Neural crest cell (in vitro differentiated cells): ENCODE results near the gene TUBGCP3. TPM values are rescaled to one million over a fixed set of nuclear protein-coding genes. Genes with fewer than 3 reads are reported as not detected.

Experiments used
- DNase-seq: peaks from one replicate; pipeline ENCODE4 v3.0.0; 2021; ENCODE audit warnings: low read depth, mixed read lengths, low spot score
- H3K27ac Mint-ChIP-seq: one replicate; pipeline ENCODE4 v1.8.0; 2021; ENCODE audit warnings: mild to moderate bottlenecking, mixed read lengths; ENCODE audit not compliant: unreplicated experiment
- H3K27me3 Mint-ChIP-seq: 2 replicates; pipeline ENCODE4 v1.8.0; 2021; ENCODE audit warnings: low read depth, mild to moderate bottlenecking, mixed read lengths
- H3K36me3 Mint-ChIP-seq: 2 replicates; pipeline ENCODE4 v1.8.0; 2021; ENCODE audit warnings: low read depth, mild to moderate bottlenecking, mixed read lengths
- H3K4me1 Mint-ChIP-seq: 2 replicates; pipeline ENCODE4 v1.8.0; 2021; ENCODE audit warnings: mixed read lengths
- H3K4me3 Mint-ChIP-seq: one replicate; pipeline ENCODE4 v1.8.0; 2021; ENCODE audit warnings: mild to moderate bottlenecking, mixed read lengths
- H3K9me3 Mint-ChIP-seq: 2 replicates; pipeline ENCODE4 v1.8.0; 2021; ENCODE audit warnings: mixed read lengths
- total RNA-seq: library from RNA; stranded (reverse); gene quantifications from 2 replicates; pipeline ENCODE4 v1.2.1, GENCODE V29; 2021
- TF ChIP-seq, protein P1 (sequence below): fragments of 200-600 bp; sonication (generic); conservative IDR thresholded peaks from 2 replicates; pipeline ENCODE4 v1.5.0; 2021; ENCODE audit warnings: antibody characterized with exemption, mild to moderate bottlenecking

TUBGCP3 gene
- total RNA-seq, 1 donor from 2014 or later = 43.9 TPM

DNA sequence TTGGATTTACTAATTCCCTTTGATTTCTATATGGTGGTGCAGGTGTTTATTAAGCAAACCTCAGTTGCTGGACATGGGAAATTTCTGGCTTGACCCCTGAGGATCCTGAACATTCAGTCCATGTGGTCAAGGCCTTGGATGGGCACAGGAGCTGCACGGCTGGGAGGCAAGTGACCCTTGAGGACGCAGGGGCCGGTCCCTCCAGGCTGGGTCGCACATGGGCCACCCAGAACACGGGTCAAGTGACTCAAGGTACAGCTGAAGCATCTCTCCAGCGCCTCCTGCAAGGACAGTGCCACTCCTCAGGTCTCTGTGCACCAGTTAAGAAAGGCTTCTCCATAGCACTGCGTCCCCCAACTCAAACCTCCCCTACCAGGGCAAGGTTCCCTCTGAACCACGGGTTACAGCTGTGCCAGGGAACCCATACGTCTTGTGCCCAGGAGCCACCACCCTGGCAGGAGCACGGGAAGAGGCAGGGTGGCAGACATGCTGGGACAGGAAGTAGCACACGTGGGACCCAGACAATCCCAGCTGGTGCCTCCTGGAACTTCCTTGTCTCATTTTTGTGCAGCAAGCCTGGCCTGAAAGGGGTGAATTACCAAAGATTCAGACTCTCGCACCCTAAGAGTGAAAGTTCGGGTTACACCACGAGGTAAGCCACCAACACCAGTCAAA lies 118.7 kb downstream of the TUBGCP3 start:
- no peak for DNase-seq
- peaks cover 10% of the 10 kb centered on the region for H3K36me3 Mint-ChIP-seq

GRCh38 chr13:112468069-112468468 lies 119.9 kb downstream of the TUBGCP3 start:
- TF ChIP-seq, protein P1, sequence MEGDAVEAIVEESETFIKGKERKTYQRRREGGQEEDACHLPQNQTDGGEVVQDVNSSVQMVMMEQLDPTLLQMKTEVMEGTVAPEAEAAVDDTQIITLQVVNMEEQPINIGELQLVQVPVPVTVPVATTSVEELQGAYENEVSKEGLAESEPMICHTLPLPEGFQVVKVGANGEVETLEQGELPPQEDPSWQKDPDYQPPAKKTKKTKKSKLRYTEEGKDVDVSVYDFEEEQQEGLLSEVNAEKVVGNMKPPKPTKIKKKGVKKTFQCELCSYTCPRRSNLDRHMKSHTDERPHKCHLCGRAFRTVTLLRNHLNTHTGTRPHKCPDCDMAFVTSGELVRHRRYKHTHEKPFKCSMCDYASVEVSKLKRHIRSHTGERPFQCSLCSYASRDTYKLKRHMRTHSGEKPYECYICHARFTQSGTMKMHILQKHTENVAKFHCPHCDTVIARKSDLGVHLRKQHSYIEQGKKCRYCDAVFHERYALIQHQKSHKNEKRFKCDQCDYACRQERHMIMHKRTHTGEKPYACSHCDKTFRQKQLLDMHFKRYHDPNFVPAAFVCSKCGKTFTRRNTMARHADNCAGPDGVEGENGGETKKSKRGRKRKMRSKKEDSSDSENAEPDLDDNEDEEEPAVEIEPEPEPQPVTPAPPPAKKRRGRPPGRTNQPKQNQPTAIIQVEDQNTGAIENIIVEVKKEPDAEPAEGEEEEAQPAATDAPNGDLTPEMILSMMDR = no peak
- H3K4me1 Mint-ChIP-seq = no peaks in the 10 kb centered on the region
- H3K27ac Mint-ChIP-seq = no peak overlapping the region
- H3K36me3 Mint-ChIP-seq = peaks cover 10% of the 10 kb centered on the region
- no peak for DNase-seq
- no peak overlapping the region for H3K4me3 Mint-ChIP-seq
- no peaks in the 10 kb centered on the region for H3K9me3 Mint-ChIP-seq
- no peaks in the 10 kb centered on the region for H3K27me3 Mint-ChIP-seq

More for the DNA sequence above, 118.7 kb downstream of the TUBGCP3 start:
- no peak overlapping the region for H3K27ac Mint-ChIP-seq
- no peaks in the 10 kb centered on the region for H3K9me3 Mint-ChIP-seq
- TF ChIP-seq, protein P1 = no peak
- H3K27me3 Mint-ChIP-seq = no peaks in the 10 kb centered on the region
- no peak overlapping the region for H3K4me3 Mint-ChIP-seq
- H3K4me1 Mint-ChIP-seq = no peaks in the 10 kb centered on the region

DNA sequence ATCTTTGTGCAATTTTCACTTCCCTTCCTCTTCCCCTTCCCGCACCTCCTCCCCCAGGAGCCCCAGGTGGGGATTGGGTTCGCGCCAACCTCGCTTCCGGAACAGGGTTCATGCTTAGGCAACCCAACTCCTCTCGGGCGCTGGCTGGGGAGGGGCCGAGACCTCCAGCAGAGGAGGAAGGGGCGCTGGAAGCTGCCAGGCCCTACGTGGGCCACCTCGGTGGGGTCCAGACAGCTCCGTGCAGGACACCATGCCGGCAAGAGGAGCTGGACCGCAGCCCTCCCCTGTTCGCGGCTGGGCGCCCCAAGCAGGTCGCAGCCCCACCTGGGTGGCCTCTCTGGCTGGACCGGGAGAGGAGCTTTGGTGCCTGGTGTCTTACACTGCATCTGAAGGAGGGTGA lies 120.7 kb downstream of the TUBGCP3 start:
- H3K4me3 Mint-ChIP-seq = no peak overlapping the region
- no peaks in the 10 kb centered on the region for H3K4me1 Mint-ChIP-seq
- H3K27me3 Mint-ChIP-seq = no peaks in the 10 kb centered on the region
- H3K36me3 Mint-ChIP-seq = peaks cover 7% of the 10 kb centered on the region
- H3K9me3 Mint-ChIP-seq = peaks cover 5% of the 10 kb centered on the region
- no peak for DNase-seq
- H3K27ac Mint-ChIP-seq = no peak overlapping the region
- TF ChIP-seq, protein P1 = no peak

- Mint-ChIP-seq H3K9me3 (peaks cover 6% of the 10 kb centered on the region), H3K27me3 (no peaks in the 10 kb centered on the region), H3K36me3 (peaks cover 11% of the 10 kb centered on the region), H3K27ac (no peak overlapping the region), H3K4me3 (no peak overlapping the region), H3K4me1 (no peaks in the 10 kb centered on the region)
- no peak for DNase-seq
- TF ChIP-seq, protein P1 = no peak
Measured at GRCh38 chr13:112466132-112467058, 121.6 kb downstream of the TUBGCP3 start.

DNA sequence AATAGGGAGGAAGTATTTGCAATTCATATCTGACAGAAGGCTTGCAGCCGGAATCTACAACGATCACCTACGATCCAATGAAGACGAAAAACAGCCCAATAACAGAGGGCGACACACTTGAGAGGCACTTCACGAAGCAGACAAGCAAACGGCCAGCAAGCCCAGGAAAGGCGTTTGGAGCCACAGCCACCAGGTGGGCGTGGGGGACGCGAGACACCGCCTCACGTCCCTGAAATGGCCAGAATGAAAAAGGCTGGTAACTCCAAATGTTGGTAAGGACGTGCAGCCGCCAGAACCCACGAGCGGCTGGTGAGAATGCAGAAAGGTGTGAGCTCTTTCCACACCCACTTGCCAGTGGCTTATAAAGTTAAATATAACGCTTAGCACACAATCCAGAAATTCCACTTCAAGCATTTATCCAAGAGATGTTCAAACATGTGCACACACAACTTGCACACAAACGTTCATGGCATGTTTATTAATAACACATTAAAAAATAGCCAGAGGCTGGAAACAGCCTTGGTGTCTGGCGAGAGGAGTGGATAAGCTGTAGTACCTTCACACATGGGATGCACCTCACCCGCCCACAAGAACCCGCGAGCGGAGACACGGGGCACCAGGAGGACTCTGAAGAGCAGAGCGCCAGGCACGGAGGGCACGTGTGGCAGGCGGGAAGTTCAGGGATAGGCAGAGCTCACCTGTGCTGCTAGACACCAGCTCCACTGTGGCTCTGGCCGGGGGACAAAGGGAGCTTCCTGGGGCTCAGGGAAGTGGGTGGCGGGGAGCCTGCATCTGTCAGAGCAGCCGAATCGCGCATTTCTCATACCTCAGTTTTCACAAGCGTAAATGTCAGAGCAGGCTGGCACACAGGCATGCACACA lies 122.5 kb downstream of the TUBGCP3 start:
- no peaks in the 10 kb centered on the region for H3K27me3 Mint-ChIP-seq
- no peak overlapping the region for H3K27ac Mint-ChIP-seq
- H3K4me3 Mint-ChIP-seq = no peak overlapping the region
- H3K36me3 Mint-ChIP-seq = peaks cover 7% of the 10 kb centered on the region
- DNase-seq = no peak
- TF ChIP-seq, protein P1 = no peak
- peaks cover 6% of the 10 kb centered on the region for H3K9me3 Mint-ChIP-seq
- H3K4me1 Mint-ChIP-seq = no peaks in the 10 kb centered on the region
